ENCODE measurements around the gene ICA1.

The ICA1 gene

GRCh38 chr7:8291397-8292141, 29.6 kb upstream of the ICA1 start:
- no peaks in the 10 kb centered on the region for H3K4me1 ChIP-seq
- H3K4me3 ChIP-seq, result no peak overlapping the region
- H3K9me3 ChIP-seq (replicated peaks in 1 of 11), result no peaks in the 10 kb centered on the region
- no peak overlapping the region for H3K9ac ChIP-seq
- H3K4me2 ChIP-seq, result no peak overlapping the region
- no peak overlapping the region for H3K27ac ChIP-seq
- no peak for TF ChIP-seq Cebpa-rat (IDR thresholded peaks at IDR 0.05)
- H3K27me3 ChIP-seq, result no peaks in the 10 kb centered on the region
- no peaks in the 10 kb centered on the region for H4K20me1 ChIP-seq
- H3K36me3 ChIP-seq, result no peaks in the 10 kb centered on the region

GRCh38 chr7:8290645-8291308, 28.8 kb upstream of the ICA1 start:
- TF ChIP-seq Cebpa-rat (IDR thresholded peaks at IDR 0.05), result no peak
- no peaks in the 10 kb centered on the region for H4K20me1 ChIP-seq
- no peak overlapping the region for H3K27ac ChIP-seq

GRCh38 chr7:8286118-8286517, 24.2 kb upstream of the ICA1 start:
- H3K4me2 ChIP-seq, result no peak overlapping the region
- no peak overlapping the region for H3K9ac ChIP-seq
- TF ChIP-seq Cebpa-rat (IDR thresholded peaks at IDR 0.05), result no peak
- H3K4me1 ChIP-seq, result no peaks in the 10 kb centered on the region
- H3K4me3 ChIP-seq, result no peak overlapping the region
- H3K27ac ChIP-seq, result no peak overlapping the region
- no peaks in the 10 kb centered on the region for H4K20me1 ChIP-seq
- no peaks in the 10 kb centered on the region for H3K36me3 ChIP-seq
- 0 out of 22 replicates have a peak, but pooled peaks cover 0 to 5% (median 0%) of the 10 kb centered on the region in 11 experiments for H3K9me3 ChIP-seq (replicated peaks in 1 of 11)
- H3K27me3 ChIP-seq, result no peaks in the 10 kb centered on the region

More at GRCh38 chr7:8290645-8291308, 28.8 kb upstream of the ICA1 start:
- Histone ChIP-seq H3K9ac (no peak overlapping the region), H3K4me1 (no peaks in the 10 kb centered on the region), H3K27me3 (no peaks in the 10 kb centered on the region), H3K36me3 (no peaks in the 10 kb centered on the region), H3K4me3 (no peak overlapping the region), H3K9me3 (replicated peaks in 1 of 11) (no peaks in the 10 kb centered on the region), H3K4me2 (no peak overlapping the region)

- Histone ChIP-seq H3K27ac (no peak overlapping the region), H3K4me3 (no peak overlapping the region), H3K36me3 (no peaks in the 10 kb centered on the region), H3K27me3 (no peaks in the 10 kb centered on the region), H3K9ac (no peak overlapping the region), H3K4me1 (no peaks in the 10 kb centered on the region), H3K9me3 (replicated peaks in 1 of 11) (0 out of 22 replicates have a peak, but pooled peaks cover 0 to 5% (median 0%) of the 10 kb centered on the region in 11 experiments), H4K20me1 (no peaks in the 10 kb centered on the region), H3K4me2 (no peak overlapping the region)
- no peak for TF ChIP-seq Cebpa-rat (IDR thresholded peaks at IDR 0.05)
Observed at GRCh38 chr7:8285155-8285554, 23.2 kb upstream of the ICA1 start.

- TF ChIP-seq Cebpa-rat (IDR thresholded peaks at IDR 0.05), result no peak
Observed at GRCh38 chr7:8284606-8285005, 22.6 kb upstream of the ICA1 start.

GRCh38 chr7:8283968-8284367, 22.0 kb upstream of the ICA1 start:
- H3K9me3 ChIP-seq (replicated peaks in 1 of 11), result 0 out of 22 replicates have a peak, but pooled peaks cover 0 to 5% (median 0%) of the 10 kb centered on the region in 11 experiments
- no peak overlapping the region for H3K9ac ChIP-seq
- H3K4me1 ChIP-seq, result no peaks in the 10 kb centered on the region
- no peak overlapping the region for H3K4me3 ChIP-seq
- H3K27ac ChIP-seq, result no peak overlapping the region
- no peak overlapping the region for H3K4me2 ChIP-seq
- H4K20me1 ChIP-seq, result no peaks in the 10 kb centered on the region
- no peaks in the 10 kb centered on the region for H3K27me3 ChIP-seq
- no peak for TF ChIP-seq Cebpa-rat (IDR thresholded peaks at IDR 0.05)
- H3K36me3 ChIP-seq, result no peaks in the 10 kb centered on the region

More at GRCh38 chr7:8284606-8285005, 22.6 kb upstream of the ICA1 start:
- 0 out of 22 replicates have a peak, but pooled peaks cover 0 to 5% (median 0%) of the 10 kb centered on the region in 11 experiments for H3K9me3 ChIP-seq (replicated peaks in 1 of 11)
- no peaks in the 10 kb centered on the region for H3K36me3 ChIP-seq
- H3K9ac ChIP-seq, result no peak overlapping the region
- H3K4me2 ChIP-seq, result no peak overlapping the region
- H3K4me1 ChIP-seq, result no peaks in the 10 kb centered on the region
- no peak overlapping the region for H3K4me3 ChIP-seq
- H3K27me3 ChIP-seq, result no peaks in the 10 kb centered on the region
- H3K27ac ChIP-seq, result no peak overlapping the region
- no peaks in the 10 kb centered on the region for H4K20me1 ChIP-seq

- no peaks in the 10 kb centered on the region for H3K36me3 ChIP-seq
- H3K9me3 ChIP-seq (replicated peaks in 1 of 11), result 0 out of 22 replicates have a peak, but pooled peaks cover 0 to 5% (median 0%) of the 10 kb centered on the region in 11 experiments
- no peak overlapping the region for H3K4me2 ChIP-seq
- no peak overlapping the region for H3K4me3 ChIP-seq
- no peak for TF ChIP-seq Cebpa-rat (IDR thresholded peaks at IDR 0.05)
- H3K4me1 ChIP-seq, result no peaks in the 10 kb centered on the region
- H3K27ac ChIP-seq, result no peak overlapping the region
- no peaks in the 10 kb centered on the region for H4K20me1 ChIP-seq
- H3K9ac ChIP-seq, result no peak overlapping the region
- no peaks in the 10 kb centered on the region for H3K27me3 ChIP-seq
Observed at GRCh38 chr7:8282871-8283270, 20.9 kb upstream of the ICA1 start.

GRCh38 chr7:8282162-8282561, 20.2 kb upstream of the ICA1 start:
- no peak overlapping the region for H3K27ac ChIP-seq
- no peaks in the 10 kb centered on the region for H3K27me3 ChIP-seq
- no peak overlapping the region for H3K9ac ChIP-seq
- TF ChIP-seq Cebpa-rat (IDR thresholded peaks at IDR 0.05), result no peak
- no peak overlapping the region for H3K4me3 ChIP-seq
- 0 out of 22 replicates have a peak, but pooled peaks cover 0 to 5% (median 0%) of the 10 kb centered on the region in 11 experiments for H3K9me3 ChIP-seq (replicated peaks in 1 of 11)
- no peak overlapping the region for H3K4me2 ChIP-seq
- H3K4me1 ChIP-seq, result no peaks in the 10 kb centered on the region
- no peaks in the 10 kb centered on the region for H3K36me3 ChIP-seq
- H4K20me1 ChIP-seq, result no peaks in the 10 kb centered on the region

- Histone ChIP-seq H3K4me3 (no peak overlapping the region), H3K4me1 (peaks cover 0 to 13% (median 7%) of the 10 kb centered on the region in 10 experiments; a peak in 10 of 20 replicates), H3K27ac (no peak overlapping the region), H3K36me3 (no peaks in the 10 kb centered on the region), H3K9ac (no peak overlapping the region), H3K27me3 (no peaks in the 10 kb centered on the region), H3K4me2 (no peak overlapping the region), H4K20me1 (no peaks in the 10 kb centered on the region), H3K9me3 (replicated peaks in 1 of 11) (no peaks in the 10 kb centered on the region)
- no peak for TF ChIP-seq Cebpa-rat (IDR thresholded peaks at IDR 0.05)
Observed at GRCh38 chr7:8278183-8278582, 16.2 kb upstream of the ICA1 start.
